ENCODE results near the gene ZNF19.
A peak's percentile ranks its signal among the peaks of the same experiment; 100 is the strongest.

Gene ZNF19

GRCh38 chr16:71472931-71473330 lies 16.2 kb downstream of the ZNF19 start:
- Mint-ChIP-seq H3K27me3 (no peaks in the 10 kb centered on the region), H3K4me1 (ENCODE audit: low read depth) (no peaks in the 10 kb centered on the region), H3K36me3 (ENCODE audit: low read depth) (peaks cover 18% of the 10 kb centered on the region), H3K4me3 (no peak overlapping the region), H3K9me3 (no peaks in the 10 kb centered on the region), H3K27ac (no peak overlapping the region)

- H3K27ac Mint-ChIP-seq = no peak overlapping the region
These were observed 17.1 kb downstream of the ZNF19 start for GRCh38 chr16:71472051-71472450.

GRCh38 chr16:71467810-71468209 lies 21.3 kb downstream of the ZNF19 start:
- Mint-ChIP-seq H3K27ac (no peak overlapping the region), H3K4me1 (ENCODE audit: low read depth) (peaks cover 6% of the 10 kb centered on the region)

More at GRCh38 chr16:71472051-71472450, 17.1 kb downstream of the ZNF19 start:
- Mint-ChIP-seq H3K4me1 (ENCODE audit: low read depth) (no peaks in the 10 kb centered on the region), H3K27me3 (no peaks in the 10 kb centered on the region), H3K36me3 (ENCODE audit: low read depth) (peaks cover 11% of the 10 kb centered on the region), H3K9me3 (no peaks in the 10 kb centered on the region), H3K4me3 (no peak overlapping the region)

GRCh38 chr16:71464231-71464630 lies 24.9 kb downstream of the ZNF19 start:
- no peak overlapping the region for H3K27ac Mint-ChIP-seq
- peaks cover 3% of the 10 kb centered on the region for H3K36me3 Mint-ChIP-seq (ENCODE audit: low read depth)
- no peak overlapping the region for H3K4me3 Mint-ChIP-seq
- H3K9me3 Mint-ChIP-seq = no peaks in the 10 kb centered on the region
- peaks cover 29% of the 10 kb centered on the region for H3K4me1 Mint-ChIP-seq (ENCODE audit: low read depth)
- no peaks in the 10 kb centered on the region for H3K27me3 Mint-ChIP-seq

More at GRCh38 chr16:71467810-71468209, 21.3 kb downstream of the ZNF19 start:
- Mint-ChIP-seq H3K9me3 (no peaks in the 10 kb centered on the region), H3K4me3 (no peak overlapping the region), H3K27me3 (no peaks in the 10 kb centered on the region), H3K36me3 (ENCODE audit: low read depth) (peaks cover 6% of the 10 kb centered on the region)

GRCh38 chr16:71461686-71462648 lies 27.2 kb downstream of the ZNF19 start, which contains the start of gene ZNF23:
ZNF23 (minus strand) TSS chr16:71462247; CDS start chr16:71456796, 5,451 bp downstream.
- no peaks in the 10 kb centered on the region for H3K36me3 Mint-ChIP-seq (ENCODE audit: low read depth)
- H3K9me3 Mint-ChIP-seq = no peaks in the 10 kb centered on the region
- peaks cover 29% of the 10 kb centered on the region for H3K4me1 Mint-ChIP-seq (ENCODE audit: low read depth)
- H3K4me3 Mint-ChIP-seq = peak within 1 kb of the TSS; percentile 97
- H3K27me3 Mint-ChIP-seq = no peaks in the 10 kb centered on the region
- peak within 1 kb of the TSS; percentile 95 for H3K27ac Mint-ChIP-seq

GRCh38 chr16:71460941-71461340 lies 28.2 kb downstream of the ZNF19 start:
- Mint-ChIP-seq H3K36me3 (ENCODE audit: low read depth) (peaks cover 8% of the 10 kb centered on the region), H3K27ac (no peak overlapping the region), H3K4me3 (peak overlapping the region; percentile 97), H3K4me1 (ENCODE audit: low read depth) (peaks cover 29% of the 10 kb centered on the region), H3K9me3 (no peaks in the 10 kb centered on the region), H3K27me3 (no peaks in the 10 kb centered on the region)

GRCh38 chr16:71460236-71460635 lies 28.9 kb downstream of the ZNF19 start:
- H3K4me3 Mint-ChIP-seq = peak overlapping the region; percentile 97
- peaks cover 29% of the 10 kb centered on the region for H3K4me1 Mint-ChIP-seq (ENCODE audit: low read depth)
- no peak overlapping the region for H3K27ac Mint-ChIP-seq
- no peaks in the 10 kb centered on the region for H3K9me3 Mint-ChIP-seq
- peaks cover 13% of the 10 kb centered on the region for H3K36me3 Mint-ChIP-seq (ENCODE audit: low read depth)
- H3K27me3 Mint-ChIP-seq = no peaks in the 10 kb centered on the region

- Mint-ChIP-seq H3K4me3 (no peak overlapping the region), H3K4me1 (ENCODE audit: low read depth) (peaks cover 29% of the 10 kb centered on the region), H3K27me3 (no peaks in the 10 kb centered on the region), H3K27ac (no peak overlapping the region), H3K9me3 (no peaks in the 10 kb centered on the region), H3K36me3 (ENCODE audit: low read depth) (peaks cover 20% of the 10 kb centered on the region)
These were observed 29.6 kb downstream of the ZNF19 start for GRCh38 chr16:71459510-71459909.

GRCh38 chr16:71456801-71457200 lies 32.3 kb downstream of the ZNF19 start:
- peaks cover 47% of the 10 kb centered on the region for H3K36me3 Mint-ChIP-seq (ENCODE audit: low read depth)
- peaks cover 4% of the 10 kb centered on the region for H3K9me3 Mint-ChIP-seq
- H3K4me1 Mint-ChIP-seq (ENCODE audit: low read depth) = peaks cover 15% of the 10 kb centered on the region
- H3K27ac Mint-ChIP-seq = no peak overlapping the region
- H3K27me3 Mint-ChIP-seq = no peaks in the 10 kb centered on the region
- H3K4me3 Mint-ChIP-seq = no peak overlapping the region

- Mint-ChIP-seq H3K4me1 (ENCODE audit: low read depth) (no peaks in the 10 kb centered on the region), H3K27me3 (no peaks in the 10 kb centered on the region), H3K27ac (no peak overlapping the region), H3K4me3 (no peak overlapping the region), H3K9me3 (peaks cover 31% of the 10 kb centered on the region), H3K36me3 (ENCODE audit: low read depth) (peaks cover 85% of the 10 kb centered on the region)
These were observed 36.1 kb downstream of the ZNF19 start for GRCh38 chr16:71453036-71453435.

GRCh38 chr16:71449020-71449419 lies 40.1 kb downstream of the ZNF19 start:
- no peaks in the 10 kb centered on the region for H3K27me3 Mint-ChIP-seq
- peaks cover 50% of the 10 kb centered on the region for H3K9me3 Mint-ChIP-seq
- peaks cover 76% of the 10 kb centered on the region for H3K36me3 Mint-ChIP-seq (ENCODE audit: low read depth)
- H3K4me3 Mint-ChIP-seq = no peak overlapping the region
- H3K27ac Mint-ChIP-seq = no peak overlapping the region
- H3K4me1 Mint-ChIP-seq (ENCODE audit: low read depth) = no peaks in the 10 kb centered on the region

GRCh38 chr16:71448274-71448866 lies 40.8 kb downstream of the ZNF19 start:
- Mint-ChIP-seq H3K36me3 (ENCODE audit: low read depth) (peaks cover 70% of the 10 kb centered on the region), H3K4me1 (ENCODE audit: low read depth) (no peaks in the 10 kb centered on the region), H3K27ac (no peak overlapping the region)

GRCh38 chr16:71443714-71444113 lies 45.4 kb downstream of the ZNF19 start:
- H3K9me3 Mint-ChIP-seq = peaks cover 30% of the 10 kb centered on the region
- no peak overlapping the region for H3K4me3 Mint-ChIP-seq
- no peaks in the 10 kb centered on the region for H3K4me1 Mint-ChIP-seq (ENCODE audit: low read depth)
- peaks cover 23% of the 10 kb centered on the region for H3K36me3 Mint-ChIP-seq (ENCODE audit: low read depth)
- H3K27me3 Mint-ChIP-seq = peaks cover 10% of the 10 kb centered on the region
- no peak overlapping the region for H3K27ac Mint-ChIP-seq

More at GRCh38 chr16:71448274-71448866, 40.8 kb downstream of the ZNF19 start:
- no peaks in the 10 kb centered on the region for H3K27me3 Mint-ChIP-seq
- H3K9me3 Mint-ChIP-seq = peaks cover 54% of the 10 kb centered on the region
- H3K4me3 Mint-ChIP-seq = no peak overlapping the region

- peaks cover 17% of the 10 kb centered on the region for H3K9me3 Mint-ChIP-seq
- no peak within 1 kb of the TSS for H3K4me3 Mint-ChIP-seq
- peaks cover 22% of the 10 kb centered on the region for H3K27me3 Mint-ChIP-seq
- H3K36me3 Mint-ChIP-seq (ENCODE audit: low read depth) = peaks cover 7% of the 10 kb centered on the region
- no peak within 1 kb of the TSS for H3K27ac Mint-ChIP-seq
- H3K4me1 Mint-ChIP-seq (ENCODE audit: low read depth) = no peaks in the 10 kb centered on the region
These were observed 47.1 kb downstream of the ZNF19 start, which contains the start of gene TLE7 for GRCh38 chr16:71442051-71442440. TLE7 (minus strand) TSS chr16:71442054; CDS start chr16:71433324, 8,730 bp downstream.

Data from stimulated activated naive CD8-positive, alpha-beta T cell treated with anti-CD3 and anti-CD28 coated beads, Interleukin-15, Interleukin-2, amounts not matched to agents 100 ng/mL and 50 ng/mL, for 24 hours (primary cell).